HepG2 (cell line): Measurements from ENCODE around the gene CSTPP1. TPM values are rescaled to one million over a fixed set of nuclear protein-coding genes. Genes with fewer than 3 reads are reported as not detected.

Experiments
- BATF2 ChIP-seq: sonication (generic); formaldehyde crosslinking; IDR thresholded peaks from 2 replicates; pipeline ENCODE4 v1.8.0; 2022; ENCODE audit warnings: mild to moderate bottlenecking, missing genetic modification reagents, moderate library complexity
- ELK4 ChIP-seq: sonication (generic); formaldehyde crosslinking; IDR thresholded peaks from 2 replicates; pipeline ENCODE4 v1.9.0; 2021; ENCODE audit warnings: missing genetic modification reagents, borderline replicate concordance
- FOXO1 ChIP-seq: sonication (generic); formaldehyde crosslinking; IDR thresholded peaks from 2 replicates; pipeline ENCODE4 v1.4.0; 2020; ENCODE audit warnings: missing genetic modification reagents
- GZF1 ChIP-seq: sonication (generic); formaldehyde crosslinking; IDR thresholded peaks from 2 replicates; pipeline ENCODE4 v1.5.1; 2020; ENCODE audit warnings: mild to moderate bottlenecking, missing genetic modification reagents
- HOXA9 ChIP-seq: sonication (generic); formaldehyde crosslinking; IDR thresholded peaks from 2 replicates; pipeline ENCODE4 v1.8.1; 2022; ENCODE audit warnings: missing genetic modification reagents, mild to moderate bottlenecking, moderate library complexity, borderline replicate concordance
- MBNL3 ChIP-seq: fragments of 250-450 bp; sonication (Bioruptor Pico); conservative IDR thresholded peaks from 2 replicates; pipeline ENCODE4 v1.8.0; 2022; ENCODE audit warnings: mild to moderate bottlenecking, inconsistent platforms
- NCOA1 ChIP-seq: sonication (generic); formaldehyde crosslinking; IDR thresholded peaks from 2 replicates; pipeline ENCODE4 v1.9.0; 2021; ENCODE audit warnings: missing genetic modification reagents
- PBX2 ChIP-seq: IDR thresholded peaks from 2 replicates; pipeline ENCODE4 v1.6.1; 2016; ENCODE audit warnings: control low read depth
- PHF8 ChIP-seq: sonication (generic); formaldehyde crosslinking; IDR thresholded peaks from 2 replicates; pipeline ENCODE4 v1.5.0; 2020; ENCODE audit warnings: missing genetic modification reagents
- SCMH1 ChIP-seq: sonication (generic); formaldehyde crosslinking; IDR thresholded peaks from 2 replicates; pipeline ENCODE4 v1.9.0; 2021; ENCODE audit warnings: missing genetic modification reagents, mild to moderate bottlenecking, borderline replicate concordance
- ZFP41 ChIP-seq: sonication (generic); formaldehyde crosslinking; IDR thresholded peaks from 2 replicates; pipeline ENCODE4 v1.4.0; 2020; ENCODE audit warnings: mild to moderate bottlenecking, missing genetic modification reagents, borderline replicate concordance
- ZNF350 ChIP-seq: sonication (generic); formaldehyde crosslinking; IDR thresholded peaks from 2 replicates; pipeline ENCODE4 v1.4.0; 2020; ENCODE audit warnings: mild to moderate bottlenecking, low read depth, missing genetic modification reagents, borderline replicate concordance
- ZNF407 ChIP-seq: sonication (generic); formaldehyde crosslinking; IDR thresholded peaks from one replicate; pipeline ENCODE4 v1.5.1; 2020; ENCODE audit warnings: mild to moderate bottlenecking, missing genetic modification reagents; ENCODE audit errors: not compliant biosample characterization
- ZNF496 ChIP-seq: sonication (generic); formaldehyde crosslinking; IDR thresholded peaks from 2 replicates; pipeline ENCODE4 v1.8.1; 2023; ENCODE audit warnings: mild to moderate bottlenecking, moderate library complexity, missing genetic modification reagents; ENCODE audit not compliant: insufficient replicate concordance
- ZNF790 ChIP-seq: sonication (generic); formaldehyde crosslinking; IDR thresholded peaks from 2 replicates; pipeline ENCODE4 v1.8.0; 2022; ENCODE audit warnings: missing genetic modification reagents, mild to moderate bottlenecking, borderline replicate concordance
- polyA plus RNA-seq, 8 experiments: library from polyadenylated mRNA; depleted of rRNA in 3 of 8; stranded (reverse) in 7 of 8; unstranded in 1 of 8; fragments of >200 nt; fragmentation: Illumina TruSeq in 4 of 8; extraction: Trizol in 4 of 8; gene quantifications; 2 replicates each; pipeline versions ENCODE4 v1.2.1 to v1.2.3, GENCODE V29; 2011 to 2016; ENCODE audit warnings: low read depth in 4 of 8, missing spikeins in 1 of 8, mixed read lengths in 1 of 8; ENCODE audit not compliant: insufficient read depth in 1 of 8
- total RNA-seq, 5 experiments: library from RNA; depleted of rRNA; stranded (reverse); fragments of >200 nt; fragmentation: Illumina TruSeq; extraction: Trizol; gene quantifications; 2 replicates each; pipeline ENCODE4 v1.2.3, GENCODE V29; 2016; ENCODE audit warnings: low read depth in 1 of 5

The CSTPP1 gene
- total and polyA plus RNA-seq, 2 of the 13 experiments (the other 11 are each of a cell fraction or from before 2014, with no cell fraction given): 12.3 to 14.6 TPM

GRCh38 chr11:47185305-47186075, 248.9 kb downstream of the CSTPP1 start (continued):
- TF ChIP-seq HOXA9: no peak
- no peak for TF ChIP-seq ELK4 (CRISPR knock-in tag)
- TF ChIP-seq SCMH1: no peak
- peak; percentile 70 for TF ChIP-seq PHF8
- TF ChIP-seq GZF1 (CRISPR knock-in tag): no peak; the same call in 1 of the 2 replicates
- TF ChIP-seq ZNF407: no peak
- no peak for TF ChIP-seq PBX2 (CRISPR knock-in tag)
- TF ChIP-seq NCOA1 (CRISPR knock-in tag): no peak
- 0 out of 2 replicates have a peak, but pooled peaks have one; percentile 8 for TF ChIP-seq ZFP41 (CRISPR knock-in tag)
- no peak for TF ChIP-seq ZNF496
- TF ChIP-seq ZNF790 (CRISPR knock-in tag): peak; percentile 64; the same call in 1 of the 2 replicates
- TF ChIP-seq FOXO1 (CRISPR knock-in tag): no peak
- peak; percentile 84 for TF ChIP-seq ZNF350 (CRISPR knock-in tag)
- TF ChIP-seq MBNL3 (CRISPR knock-in tag): no peak
- no peak for TF ChIP-seq BATF2 (CRISPR knock-in tag)
